Measurements from ENCODE around the gene UTS2R. TPM values are rescaled to one million over a fixed set of nuclear protein-coding genes. Genes with fewer than 3 reads are reported as not detected.

UTS2R gene
- total RNA-seq, 1 donor from 2014 or later, result 1.4 TPM

GRCh38 chr17:82419540-82419939 lies 48.0 kb downstream of the UTS2R start:
- H3K4me3 ChIP-seq, result peak overlapping the region; percentile 86
- no peak for TF ChIP-seq CTCF (IDR thresholded peaks at IDR 0.05; ENCODE audit: borderline replicate concordance)
- H3K9me3 ChIP-seq (replicated peaks), result peaks cover 11% of the 10 kb centered on the region
- peaks cover 24% of the 10 kb centered on the region for H3K4me1 ChIP-seq
- intact Hi-C loops (cut with micrococcal nuclease), result no loop called here
- H3K36me3 ChIP-seq, result peaks cover 17% of the 10 kb centered on the region
- DNase-seq, result no peak
- H3K27ac ChIP-seq (replicated peaks), result peak overlapping the region; percentile 96
- H3K27me3 ChIP-seq (ENCODE audit: low read depth), result no peaks in the 10 kb centered on the region

- Histone ChIP-seq H3K9me3 (replicated peaks) (peaks cover 11% of the 10 kb centered on the region), H3K27me3 (ENCODE audit: low read depth) (no peaks in the 10 kb centered on the region), H3K36me3 (peaks cover 17% of the 10 kb centered on the region), H3K27ac (replicated peaks) (no peak overlapping the region), H3K4me3 (no peak overlapping the region), H3K4me1 (peaks cover 6% of the 10 kb centered on the region)
- DNase-seq, result no peak
- intact Hi-C loops (cut with micrococcal nuclease), result no loop called here
- peak; percentile 59 for TF ChIP-seq CTCF (IDR thresholded peaks at IDR 0.05; ENCODE audit: borderline replicate concordance)
Measured at GRCh38 chr17:82424001-82424862, 52.7 kb downstream of the UTS2R start.

- intact Hi-C loops (cut with micrococcal nuclease), result no loop called here
- peaks cover 17% of the 10 kb centered on the region for H3K36me3 ChIP-seq
- no peak overlapping the region for H3K4me3 ChIP-seq
- no peaks in the 10 kb centered on the region for H3K27me3 ChIP-seq (ENCODE audit: low read depth)
- no peak for TF ChIP-seq CTCF (IDR thresholded peaks at IDR 0.05; ENCODE audit: borderline replicate concordance)
- DNase-seq, result no peak
- H3K9me3 ChIP-seq (replicated peaks), result peaks cover 11% of the 10 kb centered on the region
- H3K27ac ChIP-seq (replicated peaks), result no peak overlapping the region
- peaks cover under 1% of the 10 kb centered on the region for H3K4me1 ChIP-seq
Measured at GRCh38 chr17:82424863-82425159, 53.2 kb downstream of the UTS2R start.

Other genes starting within 250 kb of the UTS2R start
- gene CCDC57, start 158.9 kb upstream of the UTS2R start, total RNA-seq, result 8.1 TPM
- 8.5 TPM for gene SLC16A3, start 142.7 kb upstream of the UTS2R start, total RNA-seq
- 61.8 TPM for gene CSNK1D, start 98.1 kb upstream of the UTS2R start, total RNA-seq
- 0.47 TPM for gene CD7, start 54.2 kb upstream of the UTS2R start, total RNA-seq
- gene SECTM1, start 38.0 kb upstream of the UTS2R start, total RNA-seq, result 3.9 TPM
- gene TEX19, start 12.5 kb upstream of the UTS2R start, total RNA-seq, result not detected
- gene HEXD, start 46.6 kb downstream of the UTS2R start, total RNA-seq, result 14.1 TPM
- 28.0 TPM for gene OGFOD3, start 46.8 kb downstream of the UTS2R start, total RNA-seq
- gene CYBC1, start 79.0 kb downstream of the UTS2R start, total RNA-seq, result 23.8 TPM
- 69.2 TPM for gene NARF, start 87.0 kb downstream of the UTS2R start, total RNA-seq
- gene FOXK2, start 148.0 kb downstream of the UTS2R start, total RNA-seq, result 41.6 TPM